Neuronal stem cell (in vitro differentiated cells): ENCODE measurements around the gene FAM186B.
A peak's percentile ranks its signal among the peaks of the same experiment; 100 is the strongest.

ENCODE experiments used
- DNase-seq: peaks from one replicate; pipeline ENCODE4 v3.0.0-alpha.2; 2013; ENCODE audit warnings: low spot score
- H2AFZ ChIP-seq: one replicate; pipeline ENCODE4 v1.6.1; 2013; ENCODE audit warnings: mild to moderate bottlenecking, low read length, inconsistent platforms
- H2AK5ac ChIP-seq: 2 replicates; pipeline ENCODE4 v1.6.1; 2013; ENCODE audit warnings: low read depth, mild to moderate bottlenecking, inconsistent platforms, low read length, moderate library complexity, mixed read lengths
- H2BK120ac ChIP-seq: 2 replicates; pipeline ENCODE4 v1.6.1; 2013; ENCODE audit warnings: low read depth, mild to moderate bottlenecking, inconsistent platforms, low read length, moderate library complexity, mixed read lengths
- H2BK12ac ChIP-seq: one replicate; pipeline ENCODE4 v1.6.1; 2013; ENCODE audit warnings: low read length, inconsistent platforms
- H2BK15ac ChIP-seq: 2 replicates; pipeline ENCODE4 v1.6.1; 2013; ENCODE audit warnings: mild to moderate bottlenecking, low read length, inconsistent platforms, mixed read lengths
- H2BK5ac ChIP-seq: one replicate; pipeline ENCODE4 v1.6.1; 2013; ENCODE audit warnings: inconsistent platforms, mild to moderate bottlenecking, low read length, moderate library complexity
- H3K14ac ChIP-seq: one replicate; pipeline ENCODE4 v1.6.1; 2013; ENCODE audit warnings: low read length, inconsistent platforms
- H3K18ac ChIP-seq: 2 replicates; pipeline ENCODE4 v1.6.1; 2013; ENCODE audit warnings: low read length, inconsistent platforms
- H3K23ac ChIP-seq: 2 replicates; pipeline ENCODE4 v1.6.1; 2013; ENCODE audit warnings: low read depth, mild to moderate bottlenecking, mixed read lengths, low read length, inconsistent platforms; ENCODE audit not compliant: poor library complexity
- H3K27ac ChIP-seq: replicated peaks from 3 replicates; pipeline ENCODE4 v1.5.1; 2013; ENCODE audit warnings: low read length, inconsistent platforms
- H3K27me3 ChIP-seq, 3 experiments: 2 replicates each; pipeline ENCODE4 v1.6.1; 2013; ENCODE audit warnings: low read length in 3 of 3, mild to moderate bottlenecking in 2 of 3, inconsistent platforms in 1 of 3, low read depth in 1 of 3, mixed read lengths in 1 of 3, moderate library complexity in 1 of 3; ENCODE audit not compliant: control insufficient read depth in 3 of 3, insufficient read depth in 3 of 3
- H3K36me3 ChIP-seq, 2 donors: replicated peaks in 1 of 2; 2 replicates each; pipeline ENCODE4 v1.6.1; 2013; ENCODE audit warnings: low read length in 2 of 2; ENCODE audit not compliant: control insufficient read depth in 2 of 2, insufficient read depth in 2 of 2
- H3K4ac ChIP-seq: 2 replicates; pipeline ENCODE4 v1.6.1; 2013; ENCODE audit warnings: inconsistent platforms, mild to moderate bottlenecking, low read length, moderate library complexity
- H3K4me1 ChIP-seq, 2 donors: 1 replicate in 1 of 2; 2 replicates in 1 of 2; pipeline ENCODE4 v1.6.1; 2013; ENCODE audit warnings: low read length in 2 of 2, low read depth in 1 of 2; ENCODE audit not compliant: control insufficient read depth in 2 of 2, insufficient read depth in 1 of 2
- H3K4me2 ChIP-seq: one replicate; pipeline ENCODE4 v1.6.1; 2013; ENCODE audit warnings: mild to moderate bottlenecking, low read length, inconsistent platforms; ENCODE audit not compliant: insufficient read depth, poor library complexity, severe bottlenecking
- H3K4me3 ChIP-seq, 2 donors: 2 replicates each; pipeline ENCODE4 v1.5.1; 2013; ENCODE audit warnings: low read length in 2 of 2, mild to moderate bottlenecking in 2 of 2, inconsistent platforms in 1 of 2, moderate library complexity in 1 of 2
- H3K79me1 ChIP-seq: one replicate; pipeline ENCODE4 v1.6.1; 2013; ENCODE audit warnings: low read depth, mild to moderate bottlenecking, inconsistent platforms, low read length, moderate library complexity
- H3K9ac ChIP-seq: one replicate; pipeline ENCODE4 v1.6.1; 2013; ENCODE audit warnings: mild to moderate bottlenecking, low read depth, low read length, inconsistent platforms; ENCODE audit not compliant: poor library complexity
- H3K9me3 ChIP-seq, 2 donors: replicated peaks in 1 of 2; 2 replicates each; pipeline versions ENCODE3 to v1.6.1; 2013; ENCODE audit warnings: low read length in 2 of 2, mild to moderate bottlenecking in 2 of 2, inconsistent platforms in 1 of 2, low read depth in 1 of 2, mixed read lengths in 1 of 2, moderate library complexity in 1 of 2; ENCODE audit not compliant: control insufficient read depth in 2 of 2, insufficient read depth in 1 of 2
- H4K8ac ChIP-seq: one replicate; pipeline ENCODE4 v1.6.1; 2013; ENCODE audit warnings: low read depth, mild to moderate bottlenecking, inconsistent platforms, low read length, moderate library complexity
- H4K91ac ChIP-seq: one replicate; pipeline ENCODE4 v1.6.1; 2013; ENCODE audit warnings: low read length, low read depth, mild to moderate bottlenecking, inconsistent platforms; ENCODE audit not compliant: poor library complexity
- WGBS, 2 donors: extraction: QIAGEN DNeasy Blood & Tissue Kit; methylation state at CpG; one replicate each; pipeline ENCODE4 v1.1.7; 2013; ENCODE audit warnings: missing lambda C conversion rate in 2 of 2, mixed read lengths in 1 of 2; ENCODE audit not compliant: insufficient read length in 2 of 2, insufficient replicate concordance in 1 of 2; ENCODE audit errors: extremely low coverage in 2 of 2; 5-methylcytosine and 5-hydroxymethylcytosine counted together

Gene FAM186B

DNA sequence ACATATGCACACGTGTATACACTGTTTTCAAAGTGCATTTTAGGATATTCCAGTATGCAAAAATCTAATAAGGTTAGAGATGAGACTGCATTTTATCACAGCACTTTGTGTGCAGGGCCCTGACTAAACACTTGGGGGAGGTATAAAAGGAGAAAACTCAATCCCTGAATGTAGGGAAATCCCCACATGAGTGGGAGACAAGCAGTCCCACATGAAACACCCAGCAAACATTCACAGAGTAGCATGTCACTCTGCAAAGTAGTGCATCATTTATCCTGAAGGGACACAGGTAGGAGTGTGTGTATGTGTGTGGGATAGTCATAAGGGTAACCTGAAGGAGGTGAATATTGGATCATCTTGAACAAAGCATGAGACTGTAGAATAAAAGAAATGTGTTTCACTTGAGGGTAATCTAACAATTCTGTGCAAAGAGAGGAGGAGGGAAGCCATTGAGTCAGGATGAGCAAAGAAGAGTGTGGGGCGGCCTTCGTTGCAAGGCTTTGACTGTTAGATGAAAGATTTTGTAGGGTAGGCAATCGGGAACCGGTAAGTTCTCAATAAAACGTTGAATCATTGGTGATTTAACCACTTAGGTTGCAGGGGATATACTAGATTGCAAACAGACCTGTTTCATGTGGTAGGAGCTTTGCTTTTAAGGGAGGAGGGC lies 20.9 kb upstream of the FAM186B start:
- Histone ChIP-seq H2BK120ac (no peak overlapping the region), H3K27ac (no peak overlapping the region), H2AK5ac (no peak overlapping the region), H3K36me3 (no peaks in the 10 kb centered on the region), H4K8ac (no peak overlapping the region), H3K4me2 (no peak overlapping the region), H2BK5ac (no peak overlapping the region), H3K14ac (no peak overlapping the region), H3K9ac (no peak overlapping the region), H3K4me1 (peaks cover 5 to 9% of the 10 kb centered on the region in 2 donors), H2BK15ac (no peak overlapping the region), H3K4me3 (no peak overlapping the region), H4K91ac (no peak overlapping the region), H3K9me3 (no peaks in the 10 kb centered on the region), H2AFZ (no peak overlapping the region), H3K18ac (no peak overlapping the region), H3K4ac (no peak overlapping the region), H3K79me1 (no peaks in the 10 kb centered on the region), H3K23ac (no peak overlapping the region), H2BK12ac (no peak overlapping the region), H3K27me3 (no peaks in the 10 kb centered on the region)
- WGBS, 2 donors = no CpG with 5 or more reads among the region's 6 CpGs
- DNase-seq = no peak

DNA sequence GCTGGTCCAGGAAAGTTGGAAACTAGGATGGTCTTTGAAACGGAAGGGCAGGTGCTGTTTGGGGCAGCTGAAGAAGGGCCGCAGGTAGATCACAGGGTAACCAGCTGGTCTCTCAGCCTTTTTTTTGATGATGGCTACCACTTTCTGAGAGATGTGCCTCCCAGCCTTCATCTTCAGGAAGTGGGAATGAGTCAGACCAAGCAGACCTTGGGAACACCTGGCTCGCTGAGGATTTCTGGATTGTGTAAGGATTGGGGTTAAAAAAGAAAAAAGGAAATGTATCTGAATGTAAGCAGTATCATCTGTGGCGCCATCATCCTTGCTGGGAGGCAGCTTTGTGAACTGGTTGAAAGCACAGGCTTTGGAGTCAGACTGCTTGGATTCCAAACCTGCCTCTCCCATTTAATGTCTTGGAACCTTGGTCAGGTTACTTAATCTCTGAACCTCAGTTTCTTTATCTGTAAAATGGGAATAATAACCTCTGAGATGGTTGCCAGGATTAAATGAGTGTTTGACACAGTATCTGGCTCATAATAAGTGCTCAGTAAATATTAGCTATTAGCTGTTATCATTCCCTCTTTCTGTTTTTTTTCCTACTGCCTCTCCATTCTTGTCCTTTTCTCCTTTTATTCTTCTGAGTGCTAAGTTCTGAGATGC lies 19.6 kb upstream of the FAM186B start:
- Histone ChIP-seq H3K4ac (no peak overlapping the region), H3K9me3 (no peaks in the 10 kb centered on the region), H4K8ac (no peak overlapping the region), H3K23ac (no peak overlapping the region), H4K91ac (no peak overlapping the region), H3K27ac (no peak overlapping the region), H2BK12ac (no peak overlapping the region), H3K4me3 (no peak overlapping the region), H3K36me3 (no peaks in the 10 kb centered on the region), H3K14ac (no peak overlapping the region), H2AFZ (no peak overlapping the region), H2BK15ac (no peak overlapping the region), H3K79me1 (no peaks in the 10 kb centered on the region), H3K18ac (no peak overlapping the region), H2BK120ac (no peak overlapping the region), H2AK5ac (no peak overlapping the region), H3K4me2 (no peak overlapping the region), H2BK5ac (no peak overlapping the region), H3K9ac (no peak overlapping the region), H3K4me1 (peaks cover 6 to 9% of the 10 kb centered on the region in 2 donors), H3K27me3 (no peaks in the 10 kb centered on the region)
- no CpG with 5 or more reads among the region's 4 CpGs for WGBS, 2 donors
- DNase-seq = no peak

DNA sequence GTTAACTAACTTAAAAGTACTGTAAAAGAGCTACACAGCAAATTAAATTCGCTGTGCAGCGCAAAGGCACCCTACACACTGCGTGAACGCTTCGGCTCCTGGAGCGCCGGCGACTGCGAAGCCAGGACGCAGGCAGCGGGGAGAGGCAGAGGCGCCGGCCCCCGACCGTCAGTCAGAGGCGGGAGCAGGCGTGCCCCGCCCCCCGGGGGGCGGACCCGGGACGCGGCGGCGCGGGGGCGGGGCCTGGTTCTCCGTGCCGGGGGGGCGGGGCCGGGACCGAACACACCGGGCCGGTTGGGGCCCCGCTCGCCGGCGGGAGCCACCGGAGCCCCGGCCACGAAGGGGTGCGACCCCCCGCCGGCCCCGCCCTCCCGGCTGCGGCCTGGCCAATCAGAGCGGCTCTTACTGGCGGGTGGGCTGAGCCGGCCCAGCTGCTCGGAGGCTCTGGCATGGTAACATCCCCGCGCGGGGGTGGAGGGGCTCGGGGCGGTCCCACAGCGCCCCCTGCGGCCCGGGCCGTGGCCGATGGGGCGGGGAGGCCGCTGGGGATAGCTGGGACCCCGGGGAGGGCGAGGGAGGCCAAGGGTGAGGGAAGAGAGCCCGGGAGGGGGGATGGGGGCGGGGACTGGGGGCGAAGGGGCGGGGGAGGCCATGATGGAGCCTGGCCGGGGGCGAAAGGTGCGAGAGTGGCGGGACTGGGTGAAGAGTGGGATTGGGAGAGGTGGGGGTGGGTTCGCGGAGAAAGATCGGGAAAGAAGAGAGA lies 17.9 kb upstream of the FAM186B start, which contains the start of gene PRPF40B:
PRPF40B (plus strand) TSS at position 420 of the 763 bp plus-strand sequence; CDS start at position 450, 30 bp downstream.
- H3K18ac ChIP-seq = peak within 1 kb of the TSS; percentile 72
- H3K79me1 ChIP-seq = no peaks in the 10 kb centered on the region
- H3K4me1 ChIP-seq = peaks cover 6 to 9% of the 10 kb centered on the region in 2 donors
- H3K4me2 ChIP-seq = peak within 1 kb of the TSS; percentile 76
- H2BK5ac ChIP-seq = no peak within 1 kb of the TSS
- peak within 1 kb of the TSS; percentile 22 for H2AK5ac ChIP-seq
- no peak within 1 kb of the TSS for H2BK120ac ChIP-seq
- H2BK15ac ChIP-seq = no peak within 1 kb of the TSS
- H3K27me3 ChIP-seq = no peaks in the 10 kb centered on the region
- H3K4me3 ChIP-seq = peak within 1 kb of the TSS; percentile 69 to 80
- H3K27ac ChIP-seq = peak within 1 kb of the TSS; percentile 29
- no peaks in the 10 kb centered on the region for H3K36me3 ChIP-seq
- no peak within 1 kb of the TSS for H3K4ac ChIP-seq
- H4K91ac ChIP-seq = no peak within 1 kb of the TSS
- H3K14ac ChIP-seq = no peak within 1 kb of the TSS
- no CpG with 5 or more reads among the region's 76 CpGs for WGBS, 2 donors
- H4K8ac ChIP-seq = no peak within 1 kb of the TSS
- peak; percentile 85 for DNase-seq
- H3K23ac ChIP-seq = no peak within 1 kb of the TSS
- peak within 1 kb of the TSS; percentile 92 for H2AFZ ChIP-seq
- H3K9me3 ChIP-seq = no peaks in the 10 kb centered on the region
- H2BK12ac ChIP-seq = no peak within 1 kb of the TSS
- H3K9ac ChIP-seq = peak within 1 kb of the TSS; percentile 85
